ENCODE results near the gene ISM2.

Gene ISM2

DNA sequence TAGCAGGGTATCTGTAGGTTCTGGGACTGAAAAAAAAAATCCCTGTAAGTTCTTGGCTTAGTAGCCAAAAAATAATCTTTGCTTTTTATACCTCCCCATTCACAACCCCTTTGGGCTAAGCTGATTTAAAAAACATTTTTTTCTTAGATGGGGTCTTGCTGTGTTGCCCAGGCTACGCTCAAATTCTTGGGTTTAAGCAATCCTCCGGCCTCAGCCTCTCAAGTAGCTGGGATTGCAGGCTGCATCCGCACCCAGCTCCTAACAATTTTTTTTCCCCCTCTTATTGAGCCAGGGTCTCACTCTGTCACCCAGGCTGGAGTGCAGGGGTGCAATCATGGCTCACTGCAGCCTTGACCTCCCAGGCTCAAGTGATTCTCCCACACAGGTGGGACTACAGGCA, 9.1 kb upstream of the ISM2 start:
- no peak for DNase-seq

- no peak for DNase-seq
Observed at GRCh38 chr14:77505031-77505430, 6.4 kb upstream of the ISM2 start.

DNA sequence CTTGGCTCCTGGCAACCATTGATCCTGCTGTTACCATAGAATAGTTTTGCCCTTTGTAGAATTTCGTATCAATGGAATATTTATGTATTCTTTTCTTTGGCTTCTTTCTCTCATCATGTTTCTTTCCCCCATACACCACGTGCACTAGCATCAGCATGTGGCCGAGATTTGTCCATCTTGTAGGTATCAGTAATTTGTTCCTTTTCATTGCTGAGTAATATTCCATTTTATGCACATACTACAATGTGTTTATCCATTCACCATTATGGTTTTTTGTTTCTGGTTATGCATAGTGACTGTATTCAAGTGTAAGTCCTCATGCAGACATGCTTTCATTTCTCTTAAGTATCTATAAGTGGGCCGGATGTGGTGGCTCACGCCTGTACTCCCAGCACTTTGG, 4.5 kb upstream of the ISM2 start:
- DNase-seq: no peak

DNA sequence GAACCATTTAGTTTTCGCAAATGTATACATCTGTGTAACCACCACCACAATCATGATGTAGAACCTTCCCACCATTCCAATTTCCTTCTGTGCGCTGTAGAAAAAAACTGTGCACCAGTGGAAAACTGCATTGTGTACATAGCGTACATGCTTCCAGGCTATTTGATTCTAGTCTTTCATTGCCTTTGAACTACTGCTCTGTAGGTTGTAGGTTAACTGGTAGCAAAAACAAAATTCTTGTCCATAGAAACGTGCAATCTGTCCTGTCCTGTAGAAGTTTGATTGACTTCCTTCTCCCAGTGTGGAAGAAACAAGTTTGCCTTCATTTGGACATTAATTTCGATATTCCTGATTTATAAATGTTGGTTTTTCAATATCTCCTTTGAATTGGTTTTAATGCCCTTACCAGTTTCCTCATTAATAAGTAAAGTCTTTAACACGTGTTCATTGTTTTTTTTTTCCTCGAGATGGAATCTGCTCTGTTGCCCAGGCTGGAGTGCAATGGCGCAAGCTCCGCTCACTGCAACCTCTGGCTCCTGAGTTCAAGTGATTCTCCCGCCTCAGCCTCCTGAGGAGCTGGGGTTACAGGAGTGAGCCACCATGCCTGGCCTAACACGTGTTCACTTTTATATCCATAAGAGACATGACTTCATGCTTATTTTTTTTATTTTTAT, 3.6 kb upstream of the ISM2 start:
- no peak for DNase-seq

DNA sequence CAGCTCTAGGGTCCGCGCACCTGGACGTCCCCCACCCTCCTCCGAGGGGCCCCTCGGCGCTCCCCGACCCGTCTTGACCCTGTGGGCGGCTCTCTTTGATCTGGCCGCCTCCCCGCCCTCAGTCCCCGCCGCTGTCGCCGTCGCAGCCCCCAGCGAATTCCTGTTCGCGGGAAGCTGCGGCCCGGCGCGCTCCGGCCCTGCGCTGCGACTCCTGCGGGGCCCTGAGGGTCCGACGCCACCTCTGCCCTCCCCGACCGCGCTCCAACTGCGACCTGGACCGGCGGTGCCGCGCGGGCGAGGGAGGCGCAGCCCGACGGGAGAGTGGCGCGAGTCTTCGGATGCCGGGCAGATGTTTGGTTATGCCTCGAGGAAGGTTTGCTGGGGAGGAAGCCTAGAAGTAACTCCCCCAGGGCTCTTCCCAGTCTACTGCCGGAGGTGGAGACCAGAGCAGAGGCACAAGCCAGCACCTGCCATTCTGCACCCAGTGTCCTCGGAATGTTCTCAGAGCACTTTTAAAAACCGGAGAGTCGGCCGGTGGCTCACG, 440 bp upstream of the ISM2 start:
- DNase-seq: no peak

DNA sequence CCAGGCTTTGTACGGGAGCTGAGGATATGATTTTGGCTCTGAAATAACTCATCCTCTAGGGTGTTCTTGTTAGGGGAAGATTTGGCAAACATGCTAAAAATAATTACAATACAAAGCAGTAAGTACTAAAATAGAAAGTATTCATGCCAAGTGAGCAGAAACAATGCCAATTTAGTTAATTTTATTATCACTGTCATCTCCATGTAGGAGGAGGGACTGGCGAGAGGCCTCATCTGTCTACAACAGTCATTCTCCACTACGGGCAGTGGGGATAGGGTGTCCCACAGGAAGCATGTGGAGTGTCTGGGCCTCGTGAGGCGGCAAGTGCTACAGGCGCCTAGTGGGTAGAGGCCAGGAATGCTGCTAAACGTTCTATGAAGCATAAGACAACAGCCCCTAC, 3.3 kb downstream of the ISM2 start:
- no peak for DNase-seq

DNA sequence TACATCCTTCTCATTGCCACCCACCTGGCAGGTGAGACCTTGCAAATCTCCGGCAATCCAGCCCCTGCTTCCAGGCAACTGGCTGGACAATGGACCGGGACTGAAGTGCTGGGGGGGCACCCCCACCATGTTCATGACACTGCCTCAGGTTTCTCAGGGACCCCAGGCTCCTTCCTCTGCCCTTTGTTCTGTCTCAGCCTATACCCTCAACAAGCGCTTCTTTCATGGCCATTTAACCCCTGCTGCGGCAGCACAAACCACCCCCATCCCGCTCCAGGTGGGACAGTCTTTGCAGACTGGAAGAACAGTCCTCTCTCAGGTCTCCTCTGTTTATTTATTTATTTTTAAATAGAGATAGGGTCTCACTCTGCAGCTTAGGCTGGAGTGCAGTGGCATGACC, 7.6 kb downstream of the ISM2 start:
- no peak for DNase-seq

- no peak for DNase-seq
Observed at GRCh38 chr14:77490347-77490986, 8.1 kb downstream of the ISM2 start.

- no peak for DNase-seq
Observed at GRCh38 chr14:77489041-77489440, 9.6 kb downstream of the ISM2 start.

GRCh38 chr14:77488558-77488957, 10.1 kb downstream of the ISM2 start:
- no peak for DNase-seq

DNA sequence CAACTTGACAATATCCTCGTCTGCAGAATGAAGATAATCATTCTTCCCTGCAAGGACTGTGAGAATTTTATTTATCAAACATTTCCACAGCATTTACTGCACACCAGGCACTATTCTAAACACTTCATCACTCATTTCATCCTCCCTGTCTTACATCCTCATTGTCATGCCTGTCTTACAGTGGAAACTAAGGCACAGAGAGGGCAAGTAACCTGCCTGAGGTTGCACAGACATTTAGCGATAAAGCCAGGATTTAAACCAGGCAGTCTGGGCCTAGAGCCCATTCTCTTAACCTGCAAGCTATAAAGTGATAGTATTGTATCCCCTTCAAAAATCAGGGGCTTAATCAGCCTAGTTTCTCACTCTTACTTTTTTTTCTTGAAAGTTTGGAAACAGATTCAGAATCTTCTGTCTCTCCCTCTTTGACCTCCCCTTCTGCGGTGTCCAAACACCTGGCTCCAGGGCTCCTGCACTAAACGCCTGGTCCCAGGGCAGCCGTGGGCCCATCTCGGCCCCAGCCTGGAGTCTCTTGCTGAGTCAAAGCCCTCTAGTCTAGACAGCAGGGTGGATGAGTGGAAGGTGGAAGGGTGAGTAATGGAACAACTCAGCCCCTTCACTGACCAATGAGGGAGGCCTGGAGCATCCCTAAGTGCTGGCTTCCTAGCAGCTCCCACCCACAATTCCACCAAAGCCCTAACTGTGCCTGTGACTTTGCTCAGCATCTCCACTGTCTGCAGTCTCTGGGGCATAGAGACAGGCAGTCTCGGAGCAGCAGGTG, 12.5 kb downstream of the ISM2 start:
- no peak for DNase-seq

DNA sequence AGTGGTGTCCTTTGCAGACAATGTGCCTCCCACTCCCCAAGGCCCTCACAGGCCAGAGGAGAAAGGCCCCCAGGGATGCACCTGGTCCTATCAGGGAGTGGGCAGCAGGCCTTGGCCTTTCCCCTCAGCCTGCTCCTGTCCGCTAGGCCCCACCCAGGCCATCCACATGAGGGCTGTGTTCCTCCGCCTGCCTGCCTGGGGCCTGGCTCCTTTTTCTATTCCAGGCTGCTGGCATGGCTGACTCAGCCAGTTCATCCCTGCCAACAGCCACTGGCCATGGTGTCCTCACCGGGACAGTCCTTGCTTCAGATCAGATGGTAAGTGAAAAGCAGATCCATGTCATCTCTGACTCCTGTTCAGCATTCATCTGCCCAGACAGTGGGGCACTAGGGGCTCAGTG, 13.4 kb downstream of the ISM2 start:
- DNase-seq: no peak

- DNase-seq: no peak
Observed at GRCh38 chr14:77482422-77482821, 16.2 kb downstream of the ISM2 start.

DNA sequence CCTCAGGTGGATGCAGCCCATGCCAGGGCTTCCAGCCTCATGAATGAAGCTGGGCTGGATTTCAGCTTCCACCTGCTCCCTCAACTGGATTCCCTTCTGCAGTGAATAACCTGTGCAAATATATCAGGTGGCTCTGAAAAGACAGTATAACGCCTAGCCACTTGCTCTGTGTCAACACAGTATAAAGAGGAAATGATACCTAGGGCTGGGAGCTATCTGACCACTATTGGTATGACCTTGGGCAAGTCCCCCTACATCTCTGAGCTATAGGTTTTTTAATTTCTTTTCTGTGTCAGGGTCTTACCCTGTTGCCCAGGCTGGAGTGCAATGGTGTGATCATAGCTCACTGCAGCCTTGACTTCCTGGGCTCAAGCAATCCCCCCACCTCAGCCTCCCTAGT, 19.8 kb downstream of the ISM2 start:
- DNase-seq: no peak

DNA sequence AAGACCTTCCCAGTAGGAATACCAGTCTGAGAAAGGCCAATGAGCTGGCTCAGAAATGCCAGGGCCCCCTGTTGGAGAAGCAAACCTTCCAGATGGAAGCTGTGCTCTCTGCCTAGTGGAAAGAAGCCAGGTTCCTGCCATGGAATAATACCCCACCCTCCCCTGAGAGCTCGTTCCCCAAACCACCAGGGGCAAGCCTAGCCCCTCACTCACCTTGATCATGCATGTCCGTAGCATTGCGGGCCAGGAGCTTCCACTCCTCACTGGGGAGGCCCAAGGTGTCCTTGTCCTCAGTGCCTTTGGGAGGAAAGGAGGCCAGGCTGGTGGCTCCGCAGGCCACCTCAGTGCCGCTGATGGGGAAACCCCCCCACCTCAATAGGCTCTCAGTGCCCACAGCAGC, 20.6 kb downstream of the ISM2 start:
- DNase-seq: no peak

DNA sequence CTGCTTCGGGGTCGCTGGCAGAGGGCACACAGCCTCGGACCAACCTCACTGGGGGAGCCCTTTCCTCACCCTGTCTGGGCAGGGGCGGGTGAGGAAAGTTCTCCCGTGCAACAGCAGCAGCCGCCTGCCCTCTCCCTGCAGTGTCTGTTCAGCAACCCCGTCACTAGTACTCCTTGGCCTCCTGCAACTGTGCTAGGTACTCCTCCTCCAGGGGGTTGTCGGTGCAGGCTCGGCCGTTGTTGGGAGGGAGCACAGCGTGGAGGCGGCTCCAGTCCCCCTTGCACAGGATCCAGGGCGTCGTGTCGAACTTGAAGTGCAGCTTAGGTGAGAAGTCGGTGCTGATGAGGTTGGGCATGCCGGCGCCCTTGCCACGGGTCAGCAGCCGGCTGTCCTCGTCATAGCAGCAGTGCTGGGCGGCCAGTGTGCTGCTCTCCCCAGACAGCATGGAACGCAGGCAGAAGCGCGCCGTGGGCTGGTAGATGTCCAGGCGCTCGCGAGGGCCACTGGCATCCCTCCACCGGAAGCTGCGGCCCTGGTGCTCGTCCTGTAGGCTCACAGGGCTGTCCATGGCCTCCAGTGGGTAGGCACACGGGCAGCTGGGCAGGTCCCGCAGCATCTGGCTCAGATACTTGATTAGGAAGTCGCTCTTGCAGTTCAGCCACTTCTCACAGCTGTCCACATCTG, 23.0 kb downstream of the ISM2 start:
- no peak for DNase-seq

- DNase-seq: no peak
Observed at GRCh38 chr14:77474479-77475177, 24.0 kb downstream of the ISM2 start.

GRCh38 chr14:77473921-77474320, 24.7 kb downstream of the ISM2 start:
- DNase-seq: no peak

DNA sequence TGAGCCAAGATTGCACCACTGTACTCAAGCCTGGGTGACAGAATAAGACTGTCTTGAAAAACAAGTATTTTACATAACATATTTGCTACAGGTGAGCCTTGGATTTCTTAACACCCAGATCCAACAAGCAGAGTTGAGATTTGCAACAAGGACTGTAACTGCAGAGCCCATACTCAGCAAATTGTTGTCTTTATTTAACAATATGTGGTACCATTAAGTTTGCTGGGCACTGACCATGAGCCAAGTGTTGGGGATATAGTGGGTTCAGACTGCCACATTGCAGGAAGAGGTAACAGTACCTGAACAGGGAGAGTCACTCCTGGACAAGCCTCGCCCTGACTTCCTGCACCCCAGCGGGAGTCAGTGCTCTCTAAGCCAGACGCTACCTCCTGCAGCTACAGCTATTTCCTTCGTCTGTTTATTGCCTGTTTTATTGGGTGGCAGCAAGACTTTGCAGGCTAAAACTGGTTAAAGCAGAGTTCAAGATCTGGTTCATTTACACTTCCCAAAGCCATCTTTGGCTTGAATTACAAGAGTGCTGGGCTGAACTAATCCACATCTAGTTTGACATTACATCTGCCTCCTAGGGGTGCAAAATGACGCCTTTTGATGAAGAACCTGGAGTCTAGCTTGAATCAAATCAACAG, 28.3 kb downstream of the ISM2 start:
- DNase-seq: no peak

- no peak for DNase-seq
Observed at GRCh38 chr14:77469539-77469938, 29.1 kb downstream of the ISM2 start.

DNA sequence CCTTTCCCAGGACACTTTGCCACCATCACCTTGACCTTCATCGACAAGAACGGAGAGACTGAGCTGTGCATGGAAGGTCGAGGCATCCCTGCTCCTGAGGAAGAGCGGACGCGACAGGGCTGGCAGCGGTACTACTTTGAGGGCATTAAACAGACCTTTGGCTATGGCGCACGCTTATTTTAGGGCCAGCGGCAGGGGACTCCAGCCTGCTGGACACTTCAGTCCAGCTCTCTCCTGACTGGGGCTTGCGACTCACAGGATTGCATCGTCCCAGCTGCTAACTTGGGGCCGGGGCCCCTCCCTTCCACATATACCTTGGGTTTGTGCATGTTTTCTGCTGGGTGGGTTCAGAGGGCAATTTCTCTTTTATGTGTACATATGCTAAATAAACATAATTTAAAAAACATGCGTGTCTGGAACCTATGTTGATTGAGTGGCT, 29.5 kb downstream of the ISM2 start:
- no peak for DNase-seq

GRCh38 chr14:77467801-77468200, 30.8 kb downstream of the ISM2 start:
- no peak for DNase-seq

Measured in activated gamma-delta T cell treated with Interleukin-2 at 50 U/mL for 16 hours (primary cell).